ENCODE data around the gene SRD5A1. TPM values are rescaled to one million over a fixed set of nuclear protein-coding genes. Genes with fewer than 3 reads are reported as not detected.

SRD5A1 gene
- total RNA-seq, 4 donors from 2014 or later = 0.75 to 4.3 (median 3.3) TPM

DNA sequence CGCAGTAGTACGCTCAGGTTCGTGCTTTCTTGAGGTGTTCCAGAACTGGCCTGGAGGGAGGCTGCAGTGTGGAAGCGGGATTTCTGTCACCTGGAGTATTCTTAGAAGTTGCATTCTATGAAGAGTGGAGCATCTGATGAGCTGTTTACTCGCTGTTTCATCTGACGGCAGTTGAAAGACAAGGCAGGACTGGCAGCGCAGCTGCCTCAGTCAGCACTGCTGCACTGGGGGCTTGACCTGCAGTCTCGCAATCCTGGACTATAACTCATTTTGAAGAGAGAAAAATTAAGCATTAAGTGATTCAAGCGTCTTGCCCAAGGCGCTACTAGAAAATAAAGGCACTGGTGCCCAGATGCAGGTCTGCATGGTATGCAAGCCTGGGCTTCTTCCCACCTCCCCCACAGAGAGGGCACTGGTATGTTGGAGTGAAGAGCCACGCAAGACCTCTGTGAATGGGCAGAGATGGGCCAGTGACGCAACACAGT, 90.6 kb downstream of the SRD5A1 start:
- no peak for ATAC-seq
- Histone ChIP-seq H3K4me3 (no peak overlapping the region), H3K4me1 (peaks cover 80 to 86% of the 10 kb centered on the region in 2 donors), H3K27me3 (no peaks in the 10 kb centered on the region), H3K27ac (no peak overlapping the region), H3K9me3 (no peaks in the 10 kb centered on the region), H3K36me3 (no peaks in the 10 kb centered on the region)
- no peak for DNase-seq
- no peak for TF ChIP-seq POLR2A (IDR thresholded peaks at IDR 0.05)
- TF ChIP-seq, protein P1, sequence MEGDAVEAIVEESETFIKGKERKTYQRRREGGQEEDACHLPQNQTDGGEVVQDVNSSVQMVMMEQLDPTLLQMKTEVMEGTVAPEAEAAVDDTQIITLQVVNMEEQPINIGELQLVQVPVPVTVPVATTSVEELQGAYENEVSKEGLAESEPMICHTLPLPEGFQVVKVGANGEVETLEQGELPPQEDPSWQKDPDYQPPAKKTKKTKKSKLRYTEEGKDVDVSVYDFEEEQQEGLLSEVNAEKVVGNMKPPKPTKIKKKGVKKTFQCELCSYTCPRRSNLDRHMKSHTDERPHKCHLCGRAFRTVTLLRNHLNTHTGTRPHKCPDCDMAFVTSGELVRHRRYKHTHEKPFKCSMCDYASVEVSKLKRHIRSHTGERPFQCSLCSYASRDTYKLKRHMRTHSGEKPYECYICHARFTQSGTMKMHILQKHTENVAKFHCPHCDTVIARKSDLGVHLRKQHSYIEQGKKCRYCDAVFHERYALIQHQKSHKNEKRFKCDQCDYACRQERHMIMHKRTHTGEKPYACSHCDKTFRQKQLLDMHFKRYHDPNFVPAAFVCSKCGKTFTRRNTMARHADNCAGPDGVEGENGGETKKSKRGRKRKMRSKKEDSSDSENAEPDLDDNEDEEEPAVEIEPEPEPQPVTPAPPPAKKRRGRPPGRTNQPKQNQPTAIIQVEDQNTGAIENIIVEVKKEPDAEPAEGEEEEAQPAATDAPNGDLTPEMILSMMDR (IDR thresholded peaks at IDR 0.05 in 4 of 5, conservative IDR thresholded peaks at IDR 0.05 in 1 of 5) = no peak
- intact Hi-C loops (cut with DNase I; ENCODE audit: low total_unique reads) = no loop called here
- in situ Hi-C loops (cut with MboI; ENCODE audit: low sequenced_read_pairs in 4 of 4) = no loop called here

Other genes starting within 250 kb of the SRD5A1 start
- 100 to 1,000 TPM in 1 of 4 donors, 10 to 100 TPM in 3; 48.8 to 150 (median 67.0) TPM for gene UBE2QL1, start 184.6 kb upstream of the SRD5A1 start, total RNA-seq
- 10 to 100 TPM; 29.4 to 45.9 (median 38.0) TPM for gene NSUN2, start 396 bp upstream of the SRD5A1 start, total RNA-seq
- gene TENT4A, start 80.0 kb downstream of the SRD5A1 start, total RNA-seq = 10 to 100 TPM; 11.9 to 15.2 (median 12.7) TPM